Measurements from ENCODE around the gene INKA2. TPM values are rescaled to one million over a fixed set of nuclear protein-coding genes. Genes with fewer than 3 reads are reported as not detected.

Gene INKA2
- total and polyA plus RNA-seq, 4 donors, result 0.26 to 0.67 (median 0.52) TPM

DNA sequence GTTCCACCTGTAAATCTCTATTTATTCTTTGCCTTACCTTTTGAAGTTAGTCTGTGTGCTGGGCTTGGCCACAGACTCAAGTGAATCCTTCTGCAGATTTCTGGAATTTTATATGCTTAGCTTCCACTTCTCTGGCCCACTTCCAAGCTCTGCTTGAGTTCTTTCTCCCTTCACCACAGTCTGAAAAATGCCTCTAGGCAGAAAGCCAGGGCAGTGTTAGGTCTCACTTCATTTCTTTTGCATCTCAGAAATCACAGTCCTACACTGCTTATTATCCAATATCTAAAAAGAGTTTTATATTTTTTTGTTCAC lies 48.9 kb downstream of the INKA2 start:
- DNase-seq (ENCODE audit: low spot score), result no peak
- Histone ChIP-seq H3K27me3 (ENCODE audit: control insufficient read depth in 4 of 4, insufficient read depth in 4 of 4, low read length in 3 of 4) (no peaks in the 10 kb centered on the region), H3K9ac (ENCODE audit: low read depth in 1 of 2, low read length in 2 of 2) (no peak overlapping the region), H3K4me1 (ENCODE audit: control insufficient read depth in 4 of 4, insufficient read depth in 4 of 4, low read length in 3 of 4) (peaks cover 1 to 6% (median 5%) of the 10 kb centered on the region in 4 donors), H3K27ac (ENCODE audit: low read depth in 1 of 2, low read length in 2 of 2) (no peak overlapping the region), H3K4me3 (ENCODE audit: low read depth in 1 of 3, low read length in 3 of 3) (no peak overlapping the region), H3K9me3 (ENCODE audit: control insufficient read depth in 4 of 4, low read length in 3 of 4) (no peaks in the 10 kb centered on the region), H3K36me3 (ENCODE audit: control insufficient read depth in 4 of 4, insufficient read depth in 3 of 4, low read depth in 1 of 4, low read length in 3 of 4) (peaks cover 0 to 10% (median 5%) of the 10 kb centered on the region in 4 donors)
- TF ChIP-seq TAF1 (conservative IDR thresholded peaks at IDR 0.05) (no peak), SP1 (IDR thresholded peaks at IDR 0.05) (no peak), YY1 (IDR thresholded peaks at IDR 0.05) (no peak), RXRA (IDR thresholded peaks at IDR 0.05) (no peak), NR2F2 (IDR thresholded peaks at IDR 0.05) (no peak), JUND (IDR thresholded peaks at IDR 0.05) (no peak), FOXA1 (IDR thresholded peaks at IDR 0.05) (no peak), FOXA2 (IDR thresholded peaks at IDR 0.05) (no peak), HNF4G (IDR thresholded peaks at IDR 0.05) (no peak), HNF4A (conservative IDR thresholded peaks at IDR 0.05) (no peak), GABPA (IDR thresholded peaks at IDR 0.05 in 1 of 2, conservative IDR thresholded peaks at IDR 0.05 in 1 of 2) (no peak), RAD21 (IDR thresholded peaks at IDR 0.05) (no peak)
- TF ChIP-seq, protein P1, sequence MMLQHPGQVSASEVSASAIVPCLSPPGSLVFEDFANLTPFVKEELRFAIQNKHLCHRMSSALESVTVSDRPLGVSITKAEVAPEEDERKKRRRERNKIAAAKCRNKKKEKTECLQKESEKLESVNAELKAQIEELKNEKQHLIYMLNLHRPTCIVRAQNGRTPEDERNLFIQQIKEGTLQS (IDR thresholded peaks at IDR 0.05), result no peak
- TF ChIP-seq, protein P2, sequence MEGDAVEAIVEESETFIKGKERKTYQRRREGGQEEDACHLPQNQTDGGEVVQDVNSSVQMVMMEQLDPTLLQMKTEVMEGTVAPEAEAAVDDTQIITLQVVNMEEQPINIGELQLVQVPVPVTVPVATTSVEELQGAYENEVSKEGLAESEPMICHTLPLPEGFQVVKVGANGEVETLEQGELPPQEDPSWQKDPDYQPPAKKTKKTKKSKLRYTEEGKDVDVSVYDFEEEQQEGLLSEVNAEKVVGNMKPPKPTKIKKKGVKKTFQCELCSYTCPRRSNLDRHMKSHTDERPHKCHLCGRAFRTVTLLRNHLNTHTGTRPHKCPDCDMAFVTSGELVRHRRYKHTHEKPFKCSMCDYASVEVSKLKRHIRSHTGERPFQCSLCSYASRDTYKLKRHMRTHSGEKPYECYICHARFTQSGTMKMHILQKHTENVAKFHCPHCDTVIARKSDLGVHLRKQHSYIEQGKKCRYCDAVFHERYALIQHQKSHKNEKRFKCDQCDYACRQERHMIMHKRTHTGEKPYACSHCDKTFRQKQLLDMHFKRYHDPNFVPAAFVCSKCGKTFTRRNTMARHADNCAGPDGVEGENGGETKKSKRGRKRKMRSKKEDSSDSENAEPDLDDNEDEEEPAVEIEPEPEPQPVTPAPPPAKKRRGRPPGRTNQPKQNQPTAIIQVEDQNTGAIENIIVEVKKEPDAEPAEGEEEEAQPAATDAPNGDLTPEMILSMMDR (IDR thresholded peaks at IDR 0.05; ENCODE audit: low read depth, low read length, missing input control), result no peak
- TF ChIP-seq, protein P3, sequence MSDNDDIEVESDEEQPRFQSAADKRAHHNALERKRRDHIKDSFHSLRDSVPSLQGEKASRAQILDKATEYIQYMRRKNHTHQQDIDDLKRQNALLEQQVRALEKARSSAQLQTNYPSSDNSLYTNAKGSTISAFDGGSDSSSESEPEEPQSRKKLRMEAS (IDR thresholded peaks at IDR 0.05), result no peak
- TF ChIP-seq, protein P4, sequence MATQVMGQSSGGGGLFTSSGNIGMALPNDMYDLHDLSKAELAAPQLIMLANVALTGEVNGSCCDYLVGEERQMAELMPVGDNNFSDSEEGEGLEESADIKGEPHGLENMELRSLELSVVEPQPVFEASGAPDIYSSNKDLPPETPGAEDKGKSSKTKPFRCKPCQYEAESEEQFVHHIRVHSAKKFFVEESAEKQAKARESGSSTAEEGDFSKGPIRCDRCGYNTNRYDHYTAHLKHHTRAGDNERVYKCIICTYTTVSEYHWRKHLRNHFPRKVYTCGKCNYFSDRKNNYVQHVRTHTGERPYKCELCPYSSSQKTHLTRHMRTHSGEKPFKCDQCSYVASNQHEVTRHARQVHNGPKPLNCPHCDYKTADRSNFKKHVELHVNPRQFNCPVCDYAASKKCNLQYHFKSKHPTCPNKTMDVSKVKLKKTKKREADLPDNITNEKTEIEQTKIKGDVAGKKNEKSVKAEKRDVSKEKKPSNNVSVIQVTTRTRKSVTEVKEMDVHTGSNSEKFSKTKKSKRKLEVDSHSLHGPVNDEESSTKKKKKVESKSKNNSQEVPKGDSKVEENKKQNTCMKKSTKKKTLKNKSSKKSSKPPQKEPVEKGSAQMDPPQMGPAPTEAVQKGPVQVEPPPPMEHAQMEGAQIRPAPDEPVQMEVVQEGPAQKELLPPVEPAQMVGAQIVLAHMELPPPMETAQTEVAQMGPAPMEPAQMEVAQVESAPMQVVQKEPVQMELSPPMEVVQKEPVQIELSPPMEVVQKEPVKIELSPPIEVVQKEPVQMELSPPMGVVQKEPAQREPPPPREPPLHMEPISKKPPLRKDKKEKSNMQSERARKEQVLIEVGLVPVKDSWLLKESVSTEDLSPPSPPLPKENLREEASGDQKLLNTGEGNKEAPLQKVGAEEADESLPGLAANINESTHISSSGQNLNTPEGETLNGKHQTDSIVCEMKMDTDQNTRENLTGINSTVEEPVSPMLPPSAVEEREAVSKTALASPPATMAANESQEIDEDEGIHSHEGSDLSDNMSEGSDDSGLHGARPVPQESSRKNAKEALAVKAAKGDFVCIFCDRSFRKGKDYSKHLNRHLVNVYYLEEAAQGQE (IDR thresholded peaks at IDR 0.05), result no peak
- TF ChIP-seq, protein P5, sequence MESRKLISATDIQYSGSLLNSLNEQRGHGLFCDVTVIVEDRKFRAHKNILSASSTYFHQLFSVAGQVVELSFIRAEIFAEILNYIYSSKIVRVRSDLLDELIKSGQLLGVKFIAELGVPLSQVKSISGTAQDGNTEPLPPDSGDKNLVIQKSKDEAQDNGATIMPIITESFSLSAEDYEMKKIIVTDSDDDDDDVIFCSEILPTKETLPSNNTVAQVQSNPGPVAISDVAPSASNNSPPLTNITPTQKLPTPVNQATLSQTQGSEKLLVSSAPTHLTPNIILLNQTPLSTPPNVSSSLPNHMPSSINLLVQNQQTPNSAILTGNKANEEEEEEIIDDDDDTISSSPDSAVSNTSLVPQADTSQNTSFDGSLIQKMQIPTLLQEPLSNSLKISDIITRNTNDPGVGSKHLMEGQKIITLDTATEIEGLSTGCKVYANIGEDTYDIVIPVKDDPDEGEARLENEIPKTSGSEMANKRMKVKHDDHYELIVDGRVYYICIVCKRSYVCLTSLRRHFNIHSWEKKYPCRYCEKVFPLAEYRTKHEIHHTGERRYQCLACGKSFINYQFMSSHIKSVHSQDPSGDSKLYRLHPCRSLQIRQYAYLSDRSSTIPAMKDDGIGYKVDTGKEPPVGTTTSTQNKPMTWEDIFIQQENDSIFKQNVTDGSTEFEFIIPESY (IDR thresholded peaks at IDR 0.05), result no peak

Small RNA genes within 50 kb of the gene (small RNA-seq; reads per million reads assigned to genes)
- 0.18 reads per million for gene INKA2

Other genes starting within 250 kb of the INKA2 start
- gene ADORA3, start 235.8 kb downstream of the INKA2 start, total RNA-seq, result 1 to 10 TPM; 2.3 to 4.0 TPM
- gene ADORA3, start 235.8 kb downstream of the INKA2 start, polyA plus RNA-seq, result 1 to 10 TPM in 1 of 2 donors, under 1 TPM in 1; 0.97 to 5.6 TPM
- gene TMIGD3, start 235.8 kb downstream of the INKA2 start, total RNA-seq, result 1 to 10 TPM; 2.6 to 5.7 TPM
- gene TMIGD3, start 235.8 kb downstream of the INKA2 start, polyA plus RNA-seq, result 1 to 10 TPM; 3.4 to 5.9 TPM
- 10 to 100 TPM; 14.2 to 31.4 TPM for gene RAP1A, start 119.6 kb downstream of the INKA2 start, total RNA-seq
- gene RAP1A, start 119.6 kb downstream of the INKA2 start, polyA plus RNA-seq, result 10 to 100 TPM; 23.1 to 28.6 TPM
- gene DDX20, start 16.5 kb upstream of the INKA2 start, total RNA-seq, result 1 to 10 TPM; 6.6 to 8.6 TPM
- 1 to 10 TPM; 2.3 to 2.7 TPM for gene DDX20, start 16.5 kb upstream of the INKA2 start, polyA plus RNA-seq